Effector memory CD4-positive, alpha-beta T cell (primary cell): ENCODE measurements around the gene CDH4.

Experiments used
- DNase-seq, 3 donors: peaks; one replicate each; pipeline ENCODE4 v3.0.0-alpha.2; 2020
- H3K27ac ChIP-seq: 2 replicates; pipeline ENCODE4 v1.7.0; 2013; ENCODE audit warnings: mild to moderate bottlenecking, low read length, moderate library complexity; ENCODE audit not compliant: insufficient read depth, poor library complexity, severe bottlenecking
- H3K27me3 ChIP-seq: replicated peaks from 2 replicates; pipeline ENCODE4 v1.7.0; 2013; ENCODE audit warnings: mild to moderate bottlenecking, low read length; ENCODE audit not compliant: insufficient read depth, control insufficient read depth, poor library complexity, severe bottlenecking
- H3K36me3 ChIP-seq: 2 replicates; pipeline ENCODE4 v1.7.0; 2013; ENCODE audit warnings: mild to moderate bottlenecking, low read length, moderate library complexity; ENCODE audit not compliant: control insufficient read depth, insufficient read depth
- H3K4me1 ChIP-seq: 2 replicates; pipeline ENCODE4 v1.7.0; 2013; ENCODE audit warnings: low read length, mild to moderate bottlenecking; ENCODE audit not compliant: control insufficient read depth, insufficient read depth, poor library complexity, severe bottlenecking
- H3K4me3 ChIP-seq: 2 replicates; pipeline ENCODE4 v1.7.0; 2013; ENCODE audit warnings: low read length, low read depth, mild to moderate bottlenecking; ENCODE audit not compliant: insufficient read depth, poor library complexity, severe bottlenecking
- H3K9me3 ChIP-seq: 2 replicates; pipeline ENCODE4 v1.7.0; 2013; ENCODE audit warnings: mild to moderate bottlenecking, low read length, moderate library complexity; ENCODE audit not compliant: control insufficient read depth

The CDH4 gene

DNA sequence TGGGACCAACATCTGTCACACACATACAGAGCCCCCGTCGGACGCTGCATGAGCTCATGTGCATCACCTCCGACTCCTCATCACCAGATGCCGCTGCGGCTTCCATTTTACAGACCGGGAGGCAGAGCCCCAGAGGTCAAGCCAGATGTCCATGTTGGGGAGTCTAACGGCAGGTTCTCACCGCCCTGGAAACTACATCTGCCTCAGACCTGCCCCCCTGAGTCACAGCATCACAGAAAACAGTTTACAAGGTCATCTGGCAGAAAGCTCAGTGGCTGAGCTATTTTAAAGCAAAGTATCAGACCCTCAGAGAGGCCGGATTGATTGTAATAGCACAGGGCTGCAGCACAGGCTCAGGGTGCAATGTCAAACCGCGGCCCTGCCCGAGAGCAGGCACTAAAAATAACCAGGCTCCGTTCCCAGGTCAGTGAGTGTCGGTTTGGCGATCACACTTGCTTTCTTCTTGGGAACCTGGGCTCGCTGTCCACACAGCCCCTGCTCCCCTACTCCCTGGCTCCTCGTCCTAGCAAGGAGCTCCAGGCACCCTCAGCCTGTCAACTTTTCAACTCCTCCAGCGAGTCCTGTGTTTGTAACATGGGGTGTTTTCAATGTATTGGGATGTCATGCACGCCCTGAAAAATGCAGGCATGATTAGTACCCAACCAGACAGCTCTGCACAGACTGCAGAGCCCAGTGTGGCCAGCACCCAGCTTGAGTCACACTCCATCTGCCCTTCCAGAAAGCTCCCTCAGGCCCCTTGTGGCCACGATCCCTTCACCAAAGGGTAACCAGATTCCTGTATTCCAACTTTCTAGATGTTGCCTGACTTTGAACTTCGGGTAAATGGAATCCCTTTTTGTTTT lies 264.5 kb downstream of the CDH4 start:
- no peak overlapping the region for H3K27ac ChIP-seq
- H3K36me3 ChIP-seq = no peaks in the 10 kb centered on the region

DNA sequence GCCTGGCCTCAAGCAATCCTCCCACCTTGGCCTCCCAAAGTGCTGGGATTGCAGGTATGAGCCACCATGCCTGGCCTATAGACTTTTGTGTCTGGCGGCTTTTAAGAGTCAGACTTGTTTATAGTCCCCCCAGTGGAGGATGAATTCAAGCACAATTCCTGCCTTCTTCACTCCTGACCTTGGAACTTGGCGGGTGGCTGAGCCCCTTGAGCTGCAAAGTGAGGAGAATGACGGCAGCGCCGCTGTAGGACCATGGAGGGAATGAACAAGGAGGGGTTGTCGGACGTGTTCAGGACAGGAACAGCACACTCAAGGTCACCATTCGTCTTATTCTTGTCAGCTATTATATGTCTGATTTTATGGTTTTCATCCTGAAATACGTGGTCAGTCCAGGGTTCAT lies 265.4 kb downstream of the CDH4 start:
- H3K27me3 ChIP-seq = peaks cover 3% of the 10 kb centered on the region
- no peak overlapping the region for H3K27ac ChIP-seq
- no peaks in the 10 kb centered on the region for H3K36me3 ChIP-seq
- no peak for DNase-seq
- no peak overlapping the region for H3K4me3 ChIP-seq
- H3K9me3 ChIP-seq = no peaks in the 10 kb centered on the region
- H3K4me1 ChIP-seq = no peaks in the 10 kb centered on the region

More for the DNA sequence above, 264.5 kb downstream of the CDH4 start:
- H3K27me3 ChIP-seq = peaks cover 3% of the 10 kb centered on the region
- no peaks in the 10 kb centered on the region for H3K4me1 ChIP-seq
- no peak for DNase-seq
- no peak overlapping the region for H3K4me3 ChIP-seq
- no peaks in the 10 kb centered on the region for H3K9me3 ChIP-seq

- DNase-seq = no peak
- no peak overlapping the region for H3K4me3 ChIP-seq
- no peaks in the 10 kb centered on the region for H3K9me3 ChIP-seq
- no peaks in the 10 kb centered on the region for H3K4me1 ChIP-seq
- peaks cover 3% of the 10 kb centered on the region for H3K27me3 ChIP-seq
- no peaks in the 10 kb centered on the region for H3K36me3 ChIP-seq
- H3K27ac ChIP-seq = no peak overlapping the region
These were observed 266.4 kb downstream of the CDH4 start for GRCh38 chr20:61518424-61518951.

DNA sequence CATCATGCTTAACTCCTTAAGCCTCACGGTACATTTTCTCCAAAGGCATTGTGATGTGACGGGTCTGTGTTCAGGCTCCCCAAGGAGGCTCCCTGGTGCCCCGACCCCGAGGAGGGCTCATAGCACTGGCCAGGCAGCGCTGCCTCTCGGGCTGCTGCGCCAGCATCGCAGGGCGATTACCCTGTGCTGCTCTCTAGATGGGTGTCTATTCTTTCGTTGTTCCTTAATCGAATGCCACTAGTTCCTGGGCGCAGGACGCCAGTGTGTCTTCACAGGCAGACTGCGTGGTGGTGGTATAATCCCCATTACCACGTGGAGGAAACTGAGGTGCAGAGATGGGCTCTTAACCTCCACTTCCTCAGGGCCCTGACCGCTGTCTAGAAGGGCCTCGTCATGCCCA lies 267.4 kb downstream of the CDH4 start:
- no peak for DNase-seq
- Histone ChIP-seq H3K27ac (no peak overlapping the region), H3K4me1 (no peaks in the 10 kb centered on the region), H3K36me3 (no peaks in the 10 kb centered on the region), H3K4me3 (no peak overlapping the region), H3K9me3 (no peaks in the 10 kb centered on the region), H3K27me3 (peaks cover 3% of the 10 kb centered on the region)

DNA sequence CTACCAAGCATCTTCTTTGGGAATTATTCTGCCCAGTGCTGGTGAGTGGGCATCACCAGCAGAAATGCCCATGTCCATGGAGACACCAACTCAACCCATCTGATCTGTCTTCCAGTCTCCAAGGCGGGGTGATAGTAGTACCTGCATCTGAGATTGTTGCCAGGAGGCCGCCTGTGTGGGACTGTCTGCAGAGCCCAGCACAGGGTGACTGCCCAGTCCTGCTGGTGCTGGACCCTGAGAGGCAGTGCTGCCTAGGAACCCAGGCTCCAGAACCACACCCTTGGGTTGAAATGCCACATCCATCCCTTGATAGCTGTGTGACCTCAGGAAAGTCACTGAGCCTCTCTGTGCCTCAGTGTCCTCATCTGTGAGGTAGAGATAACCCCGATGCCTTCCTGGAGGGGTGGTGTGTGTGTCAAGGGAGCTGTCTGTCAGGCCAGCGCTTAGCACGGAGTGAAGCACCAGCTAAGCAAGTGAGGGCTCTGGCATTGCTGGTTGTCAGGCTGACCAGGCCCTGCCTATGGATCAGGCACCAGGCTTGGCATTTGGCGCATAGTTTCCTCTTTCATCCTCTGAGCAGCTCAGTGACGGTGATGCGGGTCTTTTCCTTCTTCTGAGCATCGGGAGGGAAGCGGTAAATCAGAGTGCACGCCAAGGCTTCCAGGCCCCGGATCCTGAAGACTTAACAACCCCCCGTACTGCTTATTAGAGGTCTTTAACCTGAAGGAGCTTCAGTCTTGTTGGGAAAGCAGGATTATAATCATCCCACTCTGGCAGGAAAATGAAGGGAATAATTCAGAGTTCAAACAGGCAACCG lies 268.2 kb downstream of the CDH4 start:
- Histone ChIP-seq H3K9me3 (no peaks in the 10 kb centered on the region), H3K4me3 (no peak overlapping the region), H3K27ac (no peak overlapping the region), H3K4me1 (no peaks in the 10 kb centered on the region), H3K36me3 (no peaks in the 10 kb centered on the region), H3K27me3 (peaks cover 3% of the 10 kb centered on the region)
- no peak for DNase-seq

GRCh38 chr20:61520893-61521460 lies 268.9 kb downstream of the CDH4 start:
- no peaks in the 10 kb centered on the region for H3K36me3 ChIP-seq
- H3K27me3 ChIP-seq = peaks cover 3% of the 10 kb centered on the region
- no peak for DNase-seq
- H3K4me1 ChIP-seq = no peaks in the 10 kb centered on the region
- no peak overlapping the region for H3K27ac ChIP-seq
- H3K9me3 ChIP-seq = no peaks in the 10 kb centered on the region
- H3K4me3 ChIP-seq = no peak overlapping the region

GRCh38 chr20:61521687-61522420 lies 269.8 kb downstream of the CDH4 start:
- H3K27me3 ChIP-seq = peaks cover 3% of the 10 kb centered on the region
- no peaks in the 10 kb centered on the region for H3K9me3 ChIP-seq
- no peak overlapping the region for H3K27ac ChIP-seq
- H3K4me3 ChIP-seq = no peak overlapping the region
- H3K4me1 ChIP-seq = no peaks in the 10 kb centered on the region
- no peaks in the 10 kb centered on the region for H3K36me3 ChIP-seq
- DNase-seq = no peak

- no peaks in the 10 kb centered on the region for H3K4me1 ChIP-seq
- no peak overlapping the region for H3K27ac ChIP-seq
- DNase-seq = no peak
- no peak overlapping the region for H3K4me3 ChIP-seq
- no peaks in the 10 kb centered on the region for H3K9me3 ChIP-seq
- H3K27me3 ChIP-seq = peaks cover 3% of the 10 kb centered on the region
- no peaks in the 10 kb centered on the region for H3K36me3 ChIP-seq
These were observed 270.5 kb downstream of the CDH4 start for GRCh38 chr20:61522498-61523090.

DNA sequence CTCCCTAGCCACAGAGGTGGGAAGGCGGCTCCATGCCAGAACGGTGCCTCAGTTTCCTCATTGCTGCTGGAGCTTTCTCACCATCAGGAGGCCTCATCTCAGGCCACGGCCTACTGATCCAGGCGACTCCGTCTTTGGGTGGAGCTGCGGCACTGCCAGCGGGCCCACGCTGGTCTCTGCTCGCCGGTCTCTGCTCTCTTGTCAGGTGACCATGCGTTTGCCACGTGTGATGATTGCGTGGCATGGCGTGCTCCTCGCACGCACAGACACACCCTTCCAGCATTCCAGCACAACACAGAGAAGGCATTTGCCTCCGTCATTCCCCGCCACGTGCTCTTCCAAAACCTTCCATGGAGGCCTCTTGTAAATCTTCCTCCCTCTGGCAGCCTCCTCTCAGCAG lies 271.1 kb downstream of the CDH4 start:
- Histone ChIP-seq H3K9me3 (no peaks in the 10 kb centered on the region), H3K4me1 (no peaks in the 10 kb centered on the region), H3K27ac (no peak overlapping the region), H3K4me3 (no peak overlapping the region), H3K36me3 (no peaks in the 10 kb centered on the region), H3K27me3 (peaks cover 3% of the 10 kb centered on the region)
- DNase-seq = no peak
